ENCODE measurements around the gene TARS2. TPM values are rescaled to one million over a fixed set of nuclear protein-coding genes. Genes with fewer than 3 reads are reported as not detected.

The TARS2 gene
- polyA plus RNA-seq, 5 donors: 21.9 to 35.0 (median 26.7) TPM

GRCh38 chr1:150554086-150554452 is 66.8 kb downstream of the TARS2 start:
- no peak for DNase-seq

GRCh38 chr1:150555198-150555970 is 68.2 kb downstream of the TARS2 start:
- no peak for DNase-seq

GRCh38 chr1:150555971-150556865 is 69.0 kb downstream of the TARS2 start:
- no peak for DNase-seq

- no peak for DNase-seq
These were observed 69.9 kb downstream of the TARS2 start for GRCh38 chr1:150557065-150557600.

Other genes starting within 250 kb of the TARS2 start
- 1 to 10 TPM; 4.0 to 5.6 (median 5.4) TPM for gene CA14, start 229.6 kb upstream of the TARS2 start, polyA plus RNA-seq (ENCODE audit: insufficient read depth in 1 of 5, insufficient read length in 5 of 5, low replicate concordance in 1 of 5)
- gene APH1A, start 218.4 kb upstream of the TARS2 start, polyA plus RNA-seq (ENCODE audit: insufficient read depth in 1 of 5, insufficient read length in 5 of 5, low replicate concordance in 1 of 5): 100 to 1,000 TPM; 172 to 195 (median 183) TPM
- 10 to 100 TPM; 60.7 to 95.3 (median 72.5) TPM for gene C1orf54, start 214.6 kb upstream of the TARS2 start, polyA plus RNA-seq (ENCODE audit: insufficient read depth in 1 of 5, insufficient read length in 5 of 5, low replicate concordance in 1 of 5)
- gene CIART, start 204.9 kb upstream of the TARS2 start, polyA plus RNA-seq (ENCODE audit: insufficient read depth in 1 of 5, insufficient read length in 5 of 5, low replicate concordance in 1 of 5): 10 to 100 TPM in 1 of 5 donors, 1 to 10 TPM in 4; 7.4 to 13.0 (median 8.7) TPM
- gene MRPS21, start 193.6 kb upstream of the TARS2 start, polyA plus RNA-seq (ENCODE audit: insufficient read depth in 1 of 5, insufficient read length in 5 of 5, low replicate concordance in 1 of 5): 10 to 100 TPM; 57.5 to 65.5 (median 64.8) TPM
- gene PRPF3, start 165.9 kb upstream of the TARS2 start, polyA plus RNA-seq (ENCODE audit: insufficient read depth in 1 of 5, insufficient read length in 5 of 5, low replicate concordance in 1 of 5): 100 to 1,000 TPM; 108 to 143 (median 120) TPM
- gene RPRD2, start 123.3 kb upstream of the TARS2 start, polyA plus RNA-seq (ENCODE audit: insufficient read depth in 1 of 5, insufficient read length in 5 of 5, low replicate concordance in 1 of 5): 10 to 100 TPM; 33.9 to 43.7 (median 41.8) TPM
- gene ECM1, start 20.7 kb downstream of the TARS2 start, polyA plus RNA-seq (ENCODE audit: insufficient read depth in 1 of 5, insufficient read length in 5 of 5, low replicate concordance in 1 of 5): 1 to 10 TPM; 2.2 to 4.1 (median 3.2) TPM
- under 1 TPM; 0.55 to 0.95 (median 0.76) TPM for gene FALEC, start 28.3 kb downstream of the TARS2 start, polyA plus RNA-seq (ENCODE audit: insufficient read depth in 1 of 5, insufficient read length in 5 of 5, low replicate concordance in 1 of 5)
- gene ADAMTSL4, start 62.0 kb downstream of the TARS2 start, polyA plus RNA-seq (ENCODE audit: insufficient read depth in 1 of 5, insufficient read length in 5 of 5, low replicate concordance in 1 of 5): 10 to 100 TPM; 12.4 to 24.2 (median 20.6) TPM
- 100 to 1,000 TPM; 118 to 196 (median 166) TPM for gene MCL1, start 92.2 kb downstream of the TARS2 start, polyA plus RNA-seq (ENCODE audit: insufficient read depth in 1 of 5, insufficient read length in 5 of 5, low replicate concordance in 1 of 5)
- gene ENSA, start 142.2 kb downstream of the TARS2 start, polyA plus RNA-seq (ENCODE audit: insufficient read depth in 1 of 5, insufficient read length in 5 of 5, low replicate concordance in 1 of 5): 100 to 1,000 TPM; 197 to 241 (median 224) TPM
- gene GOLPH3L, start 209.7 kb downstream of the TARS2 start, polyA plus RNA-seq (ENCODE audit: insufficient read depth in 1 of 5, insufficient read length in 5 of 5, low replicate concordance in 1 of 5): 10 to 100 TPM; 30.4 to 42.0 (median 40.8) TPM
- gene HORMAD1, start 233.5 kb downstream of the TARS2 start, polyA plus RNA-seq (ENCODE audit: insufficient read depth in 1 of 5, insufficient read length in 5 of 5, low replicate concordance in 1 of 5): under 1 TPM in 2 of 5 donors, not detected in 3; 0.10 TPM

All from right lung (tissue), 5 donors.